ENCODE results near the gene KIAA1328.

Gene KIAA1328

DNA sequence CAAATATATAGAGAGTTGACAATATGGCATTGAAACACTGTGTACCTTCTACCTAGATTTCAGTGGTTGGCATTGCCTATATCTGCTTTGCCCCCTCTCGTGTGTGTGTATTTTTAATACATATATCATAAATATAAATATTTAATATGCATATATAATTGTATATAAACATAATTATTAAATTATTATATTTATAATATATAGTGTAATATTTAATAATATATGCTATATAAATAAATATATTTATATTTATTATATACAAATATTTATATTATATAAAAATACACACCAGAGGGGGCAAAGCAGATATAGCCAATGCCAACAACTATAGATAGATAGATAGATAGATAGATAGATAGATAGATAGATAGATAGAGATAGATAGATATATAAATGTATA, 124.1 kb downstream of the KIAA1328 start:
- no peak for DNase-seq (ENCODE audit: low read depth)

DNA sequence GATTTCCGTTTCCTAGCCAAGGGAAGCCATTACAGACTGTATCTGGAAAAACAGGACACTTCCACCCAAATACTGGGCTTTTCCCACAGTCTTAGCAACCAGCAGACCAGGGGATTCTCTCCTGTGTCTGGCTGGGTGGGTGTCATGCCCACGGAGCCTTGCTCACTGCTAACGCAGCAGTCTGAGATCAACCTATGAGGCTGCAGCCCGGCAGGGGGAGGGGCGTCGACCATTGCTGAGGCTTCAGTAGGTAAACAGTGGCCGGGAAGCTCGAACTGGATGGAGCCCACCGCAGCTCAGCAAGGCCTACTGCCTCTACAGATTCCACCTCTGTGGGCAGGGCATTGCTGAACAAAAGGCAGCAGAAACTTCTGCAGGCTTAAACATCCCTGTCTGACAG, 131.1 kb downstream of the KIAA1328 start:
- DNase-seq (ENCODE audit: low read depth), result no peak

DNA sequence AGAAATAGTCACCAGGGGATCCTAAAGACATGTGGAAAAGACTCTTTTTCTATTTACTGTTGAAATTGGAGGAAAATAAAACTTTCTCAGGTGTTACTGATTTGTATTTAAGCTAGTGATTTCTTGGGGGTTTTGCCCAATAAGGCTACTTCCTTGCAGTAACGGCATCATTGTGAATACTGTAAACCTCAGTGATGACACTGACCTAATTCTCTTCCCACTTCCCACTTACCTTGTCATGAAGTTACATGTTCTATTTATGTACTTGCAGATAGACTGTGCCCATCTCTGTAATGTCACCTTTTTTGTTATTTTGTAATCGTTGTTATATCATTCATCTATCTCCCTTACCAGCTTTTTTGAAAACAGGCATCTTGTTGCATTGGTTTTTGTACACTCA, 134.5 kb downstream of the KIAA1328 start:
- no peak for DNase-seq (ENCODE audit: low read depth)

DNA sequence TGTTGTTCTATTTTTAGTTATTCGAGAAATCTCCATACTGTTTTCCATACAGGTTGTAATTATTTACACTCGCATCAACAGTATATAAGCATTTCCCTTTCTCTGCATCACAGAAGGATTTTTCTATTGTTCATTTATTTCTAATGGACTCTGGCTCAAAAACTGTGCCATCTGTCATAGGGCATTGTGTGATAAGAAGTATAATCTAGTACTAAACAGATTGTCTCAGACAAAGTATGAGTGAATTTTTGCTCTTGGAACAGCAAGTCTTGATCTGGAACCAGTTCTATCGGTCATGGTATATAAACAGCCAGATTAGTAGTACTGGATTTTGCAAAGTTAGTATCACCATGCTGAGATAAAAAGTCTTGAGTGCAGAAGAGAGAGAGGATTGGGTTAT, 145.8 kb downstream of the KIAA1328 start:
- DNase-seq (ENCODE audit: low read depth), result no peak

DNA sequence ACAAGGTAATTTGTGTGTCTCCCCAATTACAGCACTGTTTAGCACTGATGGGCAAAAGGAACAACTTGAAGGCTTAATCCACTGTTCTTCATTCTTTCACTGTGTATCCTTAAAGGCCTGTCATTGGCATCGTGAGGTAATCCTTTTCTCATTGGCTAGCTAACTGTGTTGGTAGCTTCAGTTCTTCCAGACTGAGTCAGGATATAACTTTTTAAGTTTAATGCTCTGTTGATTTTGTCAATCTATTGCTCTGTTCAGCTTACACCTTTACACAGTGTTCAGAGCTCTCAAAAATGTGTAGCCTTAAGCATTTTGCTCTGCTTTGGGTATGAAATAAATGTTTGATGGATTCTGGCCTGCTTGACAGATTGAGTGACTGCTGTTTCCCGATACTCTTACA, 148.2 kb downstream of the KIAA1328 start:
- no peak for DNase-seq (ENCODE audit: low read depth)

DNA sequence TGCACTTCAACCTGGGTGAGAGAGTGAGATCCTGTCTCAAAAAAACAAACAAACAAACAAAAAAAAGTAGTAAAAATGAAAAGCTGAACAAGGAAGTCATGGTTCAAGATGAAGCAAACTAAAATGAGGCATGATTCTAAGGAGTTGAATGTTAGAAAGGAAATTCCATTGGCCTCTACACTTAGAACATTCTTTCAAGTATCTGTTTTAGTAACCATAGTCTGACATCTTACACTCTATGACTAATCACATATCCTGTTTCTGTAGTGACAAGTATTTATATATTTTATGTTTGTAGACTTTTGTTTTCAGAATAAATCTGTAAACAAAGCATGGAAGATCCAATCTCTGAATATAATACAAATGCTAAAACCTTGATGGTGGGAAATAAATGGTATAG, 164.1 kb downstream of the KIAA1328 start:
- peak; percentile 26 for DNase-seq (ENCODE audit: low read depth)

DNA sequence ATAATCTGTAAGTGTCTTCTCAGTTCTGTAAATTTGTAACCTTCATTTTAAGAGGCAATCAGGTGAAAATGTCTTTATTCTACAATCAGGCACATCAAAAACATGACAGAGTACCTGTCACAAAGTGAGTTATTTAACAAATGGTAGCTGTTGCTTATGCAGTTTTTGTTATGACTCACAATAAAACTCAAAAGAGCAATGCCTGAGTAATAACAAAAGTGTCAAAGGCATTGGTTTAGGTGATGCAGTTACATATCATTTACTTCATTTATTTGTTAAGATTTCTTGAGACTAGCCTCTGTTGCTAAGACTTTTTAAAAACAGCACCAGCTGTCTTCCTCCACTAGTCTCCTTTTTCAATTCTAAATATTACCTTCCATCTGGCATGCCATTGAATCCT, 177.8 kb downstream of the KIAA1328 start:
- no peak for DNase-seq (ENCODE audit: low read depth)

DNA sequence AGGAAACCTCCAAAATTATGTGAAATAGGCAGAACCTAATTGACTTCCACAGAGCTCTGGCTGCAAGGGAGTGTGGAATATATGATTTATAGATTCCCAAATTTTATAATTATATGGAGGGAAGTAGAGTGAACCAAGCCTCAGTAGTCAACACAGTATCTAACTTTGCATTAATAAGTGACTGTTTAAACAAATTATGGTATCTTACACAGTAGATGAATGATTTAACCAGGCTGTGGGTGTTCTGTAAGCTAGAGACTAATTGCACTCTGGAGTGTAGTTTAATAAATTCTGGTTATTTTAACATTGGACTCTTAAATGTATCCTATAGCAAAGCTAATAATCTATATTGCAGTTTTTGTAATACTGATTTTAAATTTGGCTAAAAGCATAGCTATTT, 183.5 kb downstream of the KIAA1328 start:
- no peak for DNase-seq (ENCODE audit: low read depth)

DNA sequence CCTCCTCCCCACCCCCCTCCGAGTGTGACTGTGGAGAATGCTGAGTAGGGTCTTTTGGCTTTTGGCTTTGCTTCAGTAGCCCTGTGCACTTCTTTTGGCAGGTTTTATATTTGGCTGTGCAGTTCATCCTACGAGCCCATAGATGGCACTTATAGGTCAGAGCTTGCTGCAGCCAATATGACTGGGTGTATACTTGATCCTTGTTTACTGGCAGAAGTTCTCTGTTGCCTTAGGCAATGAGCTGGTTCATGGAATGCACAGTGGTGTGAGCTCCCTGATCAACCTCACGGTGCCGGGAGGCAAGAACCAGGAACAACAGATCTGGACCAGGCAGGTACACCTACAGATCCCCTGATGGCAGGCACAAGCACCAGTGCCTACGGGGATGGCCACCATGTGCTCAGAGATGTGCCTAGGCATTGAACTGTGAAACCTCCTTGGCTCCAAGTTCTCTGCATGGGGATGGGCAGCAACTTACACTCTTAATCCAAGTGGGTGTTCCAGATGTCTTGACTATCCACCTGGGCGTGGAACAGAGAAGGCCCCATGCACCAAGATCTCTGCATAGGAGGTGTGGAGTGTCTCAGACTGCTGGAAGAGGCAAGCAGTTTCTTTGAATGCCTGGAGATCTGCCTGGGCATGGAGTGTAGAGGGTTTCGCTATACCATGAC, 190.4 kb downstream of the KIAA1328 start:
- DNase-seq (ENCODE audit: low read depth), result no peak

DNA sequence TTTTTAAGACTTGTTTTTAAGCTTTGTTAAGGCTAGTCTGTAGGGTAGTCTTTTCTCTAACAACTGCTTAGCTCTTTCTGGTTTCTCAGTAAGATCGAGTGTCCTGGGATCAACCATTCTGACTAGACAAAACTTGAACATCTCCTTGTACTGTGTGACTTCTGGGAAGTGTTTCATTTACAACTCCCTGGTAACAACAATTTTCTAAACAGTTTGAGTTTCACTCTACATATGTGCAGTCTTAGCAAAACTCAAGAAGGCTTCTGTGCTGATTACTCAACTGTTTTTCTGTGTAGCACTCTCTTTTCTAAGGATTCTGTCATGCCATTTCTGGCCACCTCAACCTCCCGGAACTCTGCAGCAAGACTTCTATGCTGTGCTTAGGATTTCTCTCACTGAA, 204.5 kb downstream of the KIAA1328 start:
- DNase-seq (ENCODE audit: low read depth), result no peak

DNA sequence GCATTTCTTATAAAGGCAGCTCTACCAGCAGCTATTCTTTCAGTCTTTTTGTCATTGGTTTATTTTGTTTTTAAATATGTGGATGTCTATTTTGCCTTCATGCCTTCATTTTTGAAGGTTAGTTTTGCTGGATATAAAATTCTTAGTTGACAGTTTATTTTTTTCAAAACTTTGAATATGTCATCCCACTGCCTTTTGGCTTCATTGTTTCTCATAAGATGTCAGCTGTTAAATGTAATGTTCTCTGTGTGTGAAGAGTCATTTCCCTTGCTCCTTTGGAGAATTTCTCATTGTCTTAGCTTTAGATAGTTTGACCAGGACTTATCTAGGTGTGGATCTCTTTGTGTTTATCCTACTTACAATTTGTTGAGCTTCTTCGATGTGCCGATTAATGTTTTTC, 213.5 kb downstream of the KIAA1328 start:
- no peak for DNase-seq (ENCODE audit: low read depth)

DNA sequence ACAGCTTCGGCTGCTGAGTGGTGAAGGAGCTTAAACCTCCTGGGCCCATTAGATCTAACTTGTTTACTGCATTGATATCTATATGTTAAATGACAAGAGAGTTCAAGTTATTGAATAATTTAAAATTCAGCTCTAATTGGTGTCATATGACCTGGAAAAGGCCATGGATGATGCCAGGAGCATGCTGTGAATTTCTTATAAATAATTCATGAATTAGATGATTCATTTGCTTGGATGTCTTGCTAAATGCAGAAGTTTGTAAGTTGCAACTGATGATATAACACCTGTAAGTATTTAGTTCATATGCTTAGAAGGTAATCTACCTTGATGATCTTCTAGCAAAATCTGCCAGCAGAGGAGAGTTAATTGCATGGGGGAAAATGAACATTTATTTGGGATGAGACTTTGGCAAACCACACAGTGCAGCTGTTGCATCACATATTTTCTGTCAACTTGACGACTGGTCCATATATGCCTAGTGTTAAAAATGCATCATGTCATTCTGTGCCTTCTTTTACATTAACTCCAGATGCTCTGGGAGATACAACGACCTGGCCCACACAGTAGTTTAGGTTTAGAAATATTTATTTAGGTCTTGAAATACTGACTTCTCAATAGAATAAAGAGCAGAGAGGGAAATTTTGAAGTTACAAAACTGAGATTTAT, 226.3 kb downstream of the KIAA1328 start:
- no peak for DNase-seq (ENCODE audit: low read depth)

DNA sequence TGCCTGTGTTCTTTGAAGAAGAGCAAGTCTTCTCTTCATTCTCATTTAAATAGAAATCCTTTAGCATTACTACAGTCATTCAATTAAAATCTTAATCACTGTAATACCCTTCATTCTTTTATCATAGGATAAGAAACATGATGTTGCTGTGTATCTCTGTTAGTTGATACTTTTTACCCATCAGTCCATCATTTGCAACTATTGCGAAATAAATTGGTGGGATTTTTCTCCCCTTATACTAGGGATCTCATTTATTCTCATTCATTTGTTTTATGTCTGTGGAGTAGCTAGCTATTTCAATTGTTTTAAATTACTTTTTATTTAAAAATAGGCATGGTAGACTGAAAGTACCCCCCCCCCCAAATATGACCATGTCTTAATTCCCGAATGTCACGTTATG, 235.3 kb downstream of the KIAA1328 start:
- no peak for DNase-seq (ENCODE audit: low read depth)

DNA sequence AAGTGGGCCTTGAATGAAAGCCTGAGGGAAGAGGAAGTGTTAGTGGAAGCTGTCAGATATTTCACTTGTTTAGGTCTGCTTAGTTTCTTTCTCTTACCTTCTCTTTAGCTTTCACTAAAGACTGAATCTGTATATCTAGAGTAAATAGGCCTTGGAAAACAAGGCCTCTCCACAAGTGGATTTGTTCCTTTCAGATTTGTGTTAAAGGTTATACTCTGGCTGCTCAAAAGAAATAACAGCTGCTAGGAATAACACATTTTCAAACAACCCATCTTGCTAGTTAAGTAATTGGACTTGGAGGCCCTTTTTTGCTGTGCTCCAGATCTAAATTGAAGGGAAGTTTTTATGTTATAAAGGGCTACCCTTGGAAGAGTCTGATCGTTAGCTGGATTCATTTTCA, 236.3 kb downstream of the KIAA1328 start:
- no peak for DNase-seq (ENCODE audit: low read depth)

DNA sequence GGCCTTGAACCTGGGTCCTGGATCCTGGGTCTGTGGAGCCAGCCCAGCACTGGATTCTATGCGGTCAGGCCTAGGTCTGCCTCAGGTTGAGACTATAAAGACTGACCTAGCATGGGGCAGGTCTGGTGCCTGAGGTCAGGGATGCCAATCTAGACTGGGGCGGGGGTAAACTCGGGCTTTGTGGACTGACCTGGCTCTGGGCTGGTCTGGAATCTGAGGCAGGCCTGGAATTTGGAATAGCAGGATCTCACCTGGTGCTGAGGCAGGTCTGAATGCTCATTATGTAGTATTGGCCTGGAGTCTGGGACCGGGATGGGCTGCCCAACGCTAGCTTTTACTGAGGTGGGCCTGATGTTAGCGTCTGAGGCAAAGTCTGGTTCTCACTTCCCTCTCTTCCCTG, 256.0 kb downstream of the KIAA1328 start:
- no peak for DNase-seq (ENCODE audit: low read depth)

DNA sequence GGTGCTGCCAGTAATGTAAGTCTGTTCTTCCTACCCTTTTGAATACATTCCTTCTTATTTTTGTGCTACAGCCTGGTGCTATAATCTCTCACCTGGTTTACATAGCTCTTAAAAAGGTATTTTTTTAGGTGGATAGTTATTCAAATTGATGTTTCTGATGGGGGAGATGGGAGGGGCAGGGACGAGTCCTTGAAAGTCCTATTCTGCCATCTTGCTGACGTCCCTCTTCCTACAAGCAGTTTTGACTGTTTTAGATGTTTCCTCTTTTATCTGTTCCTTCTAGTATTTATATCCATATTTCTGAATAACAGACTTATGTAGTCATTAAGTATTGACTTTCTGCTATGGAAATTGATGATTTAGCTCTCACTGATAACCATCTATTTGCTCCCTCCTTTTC, 256.4 kb downstream of the KIAA1328 start:
- no peak for DNase-seq (ENCODE audit: low read depth)

DNA sequence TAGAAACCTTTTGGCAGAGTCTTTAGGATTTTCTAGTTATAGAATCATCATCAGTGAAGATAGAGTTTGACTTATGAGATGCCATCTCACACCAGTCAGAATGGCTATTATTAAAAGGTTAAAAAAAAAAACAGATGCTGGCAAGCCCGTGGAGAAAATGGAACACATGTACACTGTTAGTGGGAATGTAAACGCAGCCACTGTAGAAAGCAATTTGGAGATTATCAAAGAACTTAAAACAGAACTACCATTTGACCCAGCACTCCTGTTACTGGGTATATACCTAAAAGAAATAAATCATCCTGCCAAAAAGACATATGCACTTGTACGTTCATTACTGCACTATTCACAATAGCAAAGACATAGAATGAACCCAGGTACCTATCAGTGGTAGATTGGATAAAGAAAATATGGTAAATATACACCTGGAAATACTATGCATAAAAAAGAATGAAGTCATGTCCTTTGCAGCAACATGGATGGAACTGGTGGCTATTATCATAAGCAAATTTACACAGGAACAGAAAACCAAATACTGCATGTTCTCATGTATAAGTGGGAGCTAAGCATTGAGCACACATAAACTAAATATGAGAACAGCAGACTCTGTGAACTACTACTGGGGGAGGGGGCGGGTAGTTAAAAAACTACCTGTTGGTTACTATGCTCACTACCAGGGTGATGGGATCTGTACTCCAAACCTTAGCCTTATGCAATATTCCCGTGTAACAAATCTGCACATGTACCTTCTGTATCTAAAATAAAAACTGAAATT, 279.0 kb downstream of the KIAA1328 start:
- DNase-seq (ENCODE audit: low read depth), result no peak

DNA sequence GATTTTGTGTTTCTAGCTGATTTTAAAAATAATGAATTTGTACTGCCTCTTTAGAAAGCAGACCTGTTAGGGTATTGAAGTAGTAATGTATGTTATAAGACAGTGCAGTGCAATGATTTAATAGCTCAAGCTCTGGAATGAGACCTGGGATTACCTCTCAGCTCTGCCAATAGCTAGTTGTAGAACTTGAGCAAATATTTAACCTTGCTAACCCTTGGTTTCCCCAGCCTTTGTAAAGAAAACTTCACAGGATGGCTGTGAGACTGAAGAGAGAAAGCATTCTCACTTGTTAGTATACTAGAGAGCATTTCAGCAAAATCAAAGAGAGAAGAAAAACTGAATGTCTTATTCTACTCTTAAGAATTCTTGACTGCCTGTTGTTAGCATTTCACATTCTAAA, 293.9 kb downstream of the KIAA1328 start:
- no peak for DNase-seq (ENCODE audit: low read depth)

DNA sequence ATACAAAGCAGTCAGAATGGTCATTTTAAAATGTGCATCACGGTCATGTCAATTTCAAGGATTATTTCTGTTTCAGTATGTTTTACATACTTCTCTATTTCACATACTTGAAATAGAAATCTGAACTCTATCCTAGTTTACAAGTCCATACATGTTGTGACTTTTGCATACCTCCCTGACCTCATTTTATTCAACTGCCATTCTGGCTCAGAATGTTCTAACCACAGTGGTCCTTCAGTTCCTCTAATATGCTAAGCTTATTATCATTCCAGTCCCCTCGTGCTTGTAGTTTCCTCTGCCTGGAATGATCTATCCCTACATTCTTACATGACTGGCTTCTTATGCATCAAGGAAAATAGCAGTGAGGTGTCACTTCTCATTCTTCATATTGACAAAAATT, 295.6 kb downstream of the KIAA1328 start:
- DNase-seq (ENCODE audit: low read depth), result no peak

DNA sequence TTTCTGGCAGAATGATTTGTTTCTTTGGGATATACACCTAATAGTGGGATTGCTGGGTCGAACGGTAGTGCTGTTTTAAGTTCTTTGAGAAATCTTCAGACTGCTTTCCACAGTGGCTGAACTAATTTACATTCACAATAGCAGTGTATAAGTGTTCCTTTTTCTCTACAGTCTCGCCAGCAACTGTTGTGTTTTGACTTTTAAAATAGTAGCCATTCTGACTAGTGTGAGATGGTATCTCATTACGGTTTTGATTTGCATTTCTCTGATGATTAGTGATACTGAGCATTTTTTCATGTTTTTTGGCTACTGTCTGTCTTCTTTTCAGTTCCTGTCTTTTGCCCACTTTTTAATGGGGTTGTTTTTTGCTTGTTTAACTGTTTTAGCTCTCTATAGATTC, 306.2 kb downstream of the KIAA1328 start:
- no peak for DNase-seq (ENCODE audit: low read depth)

DNA sequence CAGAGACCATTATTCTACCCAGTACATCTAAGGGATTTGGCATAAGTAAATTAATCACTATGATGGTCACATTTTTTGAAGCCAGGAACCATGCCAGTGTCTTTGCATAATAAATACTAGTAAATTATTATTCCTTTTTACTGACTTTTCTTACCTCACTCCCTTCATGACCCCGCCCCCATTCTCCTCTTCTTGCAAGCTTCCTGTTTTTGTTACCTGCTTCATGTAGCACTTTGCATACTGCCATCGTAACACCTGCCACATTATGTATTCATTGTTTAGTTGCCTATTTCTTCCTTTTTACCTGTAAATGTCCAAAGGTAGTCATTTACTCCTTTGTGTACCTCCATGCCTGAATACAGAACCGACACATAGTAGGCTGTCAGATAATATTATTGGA, 309.5 kb downstream of the KIAA1328 start:
- no peak for DNase-seq (ENCODE audit: low read depth)

DNA sequence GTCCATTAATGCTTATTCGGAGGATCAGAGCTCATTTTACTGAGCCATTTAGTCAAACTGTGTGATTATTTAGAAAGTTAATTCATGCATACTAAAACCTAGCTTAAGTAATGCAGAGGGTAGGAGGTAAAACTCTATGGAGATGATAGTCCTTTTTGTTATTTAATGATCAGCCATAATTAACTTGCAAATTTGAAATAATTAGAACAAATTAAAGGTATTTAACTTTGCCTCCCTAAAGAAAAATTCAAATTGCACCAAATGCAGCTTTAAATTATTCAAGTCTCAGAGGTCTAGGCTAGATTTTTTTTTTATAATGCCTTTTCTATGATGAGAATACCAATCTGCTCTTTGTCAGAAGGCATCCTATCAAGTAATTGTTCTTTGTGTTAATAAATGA, 310.9 kb downstream of the KIAA1328 start:
- DNase-seq (ENCODE audit: low read depth), result no peak

DNA sequence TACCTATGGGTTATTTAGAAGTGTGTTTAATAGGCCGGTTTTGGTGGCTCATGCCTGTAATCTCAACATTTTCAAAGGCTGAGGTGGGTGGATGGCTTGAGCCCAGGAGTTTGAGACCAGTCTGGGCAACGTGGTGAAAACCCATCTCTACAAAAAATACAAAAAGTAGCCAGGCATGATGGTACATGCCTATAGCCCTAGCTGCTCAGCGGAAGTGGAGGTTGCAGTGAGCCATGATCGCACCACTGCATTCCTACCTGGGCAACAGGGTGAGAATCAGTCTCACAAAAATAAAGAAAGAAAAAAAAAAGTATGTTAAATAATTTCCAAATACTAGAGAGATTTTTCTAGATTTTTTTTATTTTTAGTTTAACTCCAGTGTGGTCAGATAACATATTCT, 316.0 kb downstream of the KIAA1328 start:
- DNase-seq (ENCODE audit: low read depth), result no peak
